Esophagus muscularis mucosa (tissue), 4 donors: ENCODE results near the gene MAP1B. TPM values are rescaled to one million over a fixed set of nuclear protein-coding genes. Genes with fewer than 3 reads are reported as not detected.

Source experiments
- DNase-seq: peaks from one replicate; pipeline ENCODE4 v3.0.0-alpha.2; 2017; ENCODE audit errors: extremely low spot score
- H3K27ac ChIP-seq, 4 donors: fragments of 200-600 bp; sonication (generic); replicated peaks in 1 of 4; 1 replicate in 3 of 4; 2 replicates in 1 of 4; pipeline ENCODE4 v1.5.1; 2016 to 2019; ENCODE audit warnings: mild to moderate bottlenecking in 1 of 4
- H3K27me3 ChIP-seq, 4 donors: fragments of 200-600 bp; sonication (generic); one replicate each; pipeline versions ENCODE4 v1.5.1 to v1.6.0; 2016 to 2019
- H3K36me3 ChIP-seq, 4 donors: fragments of 200-600 bp; sonication (generic); one replicate each; pipeline ENCODE4 v1.5.1; 2016 to 2019
- H3K4me1 ChIP-seq, 4 donors: fragments of 200-600 bp; sonication (generic); one replicate each; pipeline ENCODE4 v1.5.1; 2016 to 2019
- H3K4me3 ChIP-seq, 4 donors: fragments of 200-600 bp; sonication (generic); 1 replicate in 2 of 4; 2 replicates in 2 of 4; pipeline ENCODE4 v1.5.1; 2016 to 2019; ENCODE audit warnings: mild to moderate bottlenecking in 4 of 4, moderate library complexity in 1 of 4
- H3K9me3 ChIP-seq, 4 donors: fragments of 200-600 bp; sonication (generic); 1 replicate in 3 of 4; 2 replicates in 1 of 4; pipeline ENCODE4 v1.5.1; 2016 to 2019
- CTCF ChIP-seq, 3 experiments: fragments of 200-600 bp in 2 of 3; fragments of 450-650 bp in 1 of 3; sonication (generic) in 2 of 3; IDR thresholded peaks; one replicate each; pipeline ENCODE4 v1.5.1; 2017 to 2019; ENCODE audit warnings: antibody characterized with exemption in 3 of 3, mild to moderate bottlenecking in 2 of 3, moderate library complexity in 1 of 3
- EP300 ChIP-seq: sonication (generic); formaldehyde crosslinking; IDR thresholded peaks from one replicate; pipeline ENCODE4 v1.6.1; 2017; ENCODE audit warnings: antibody characterized with exemption
- POLR2A ChIP-seq: fragments of 450-650 bp; IDR thresholded peaks from one replicate; pipeline ENCODE4 v1.6.1; 2017; ENCODE audit warnings: antibody characterized with exemption, moderate library complexity, mild to moderate bottlenecking, low read depth
- POLR2AphosphoS5 ChIP-seq, 2 donors: sonication (generic); formaldehyde crosslinking; IDR thresholded peaks; one replicate each; pipeline ENCODE4 v1.6.1; 2017; ENCODE audit warnings: antibody characterized with exemption in 2 of 2
- WGBS: methylation state at CpG from one replicate; pipeline ENCODE4 v1.1.5; 2018; 5-methylcytosine and 5-hydroxymethylcytosine counted together
- intact Hi-C: fragments of 100-400 bp; cut with DNase I; formaldehyde crosslinking; loops from one replicate; pipeline ENCODE4 v1.15.1; 2023
- total RNA-seq, 4 donors: library from RNA; depleted of rRNA; stranded (reverse); fragments of >200 nt; gene quantifications; one replicate each; pipeline versions ENCODE4 v1.1.0 to v1.2.1, GENCODE V29; 2016

MAP1B gene
- total RNA-seq, 4 donors from 2014 or later = 755 to 1,378 (median 1,096) TPM

DNA sequence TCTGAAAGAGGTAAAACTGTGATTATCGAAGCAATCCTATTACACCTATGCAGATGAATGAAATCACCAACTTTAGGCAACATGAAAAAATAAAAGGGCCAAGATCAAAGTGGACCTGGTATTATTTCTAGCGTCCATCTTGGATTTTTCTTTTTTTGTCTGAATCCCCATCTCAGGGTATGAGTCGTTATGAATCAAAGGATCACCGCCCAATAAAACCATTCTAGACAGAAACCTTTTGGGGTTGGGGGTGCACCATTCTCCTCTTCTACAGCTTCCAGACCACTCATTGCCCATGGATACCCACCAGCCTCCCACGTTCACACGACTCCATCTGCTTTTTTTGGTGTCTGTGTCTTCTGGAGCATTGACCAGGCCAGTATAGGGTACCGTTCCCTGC lies 33.4 kb downstream of the MAP1B start:
- peak overlapping the region; percentile 80 to 85 (median 84) for H3K27ac ChIP-seq
- 94% methylated on average over 7 of the region's 7 CpGs for WGBS
- DNase-seq = no peak
- peaks cover 0 to 4% (median 0%) of the 10 kb centered on the region in 4 donors for H3K36me3 ChIP-seq
- no peaks in the 10 kb centered on the region for H3K9me3 ChIP-seq
- intact Hi-C loops = no loop called here
- H3K4me1 ChIP-seq = peaks cover 35 to 100% (median 97%) of the 10 kb centered on the region in 4 donors
- no peaks in the 10 kb centered on the region for H3K27me3 ChIP-seq
- no peak for TF ChIP-seq CTCF (IDR thresholded peaks at IDR 0.05)
- TF ChIP-seq POLR2A = no peak
- no peak for TF ChIP-seq POLR2AphosphoS5 (IDR thresholded peaks at IDR 0.05)
- no peak for TF ChIP-seq EP300
- no peak overlapping the region for H3K4me3 ChIP-seq

GRCh38 chr5:72141440-72142355 lies 34.4 kb downstream of the MAP1B start:
- H3K4me3 ChIP-seq = no peak overlapping the region
- WGBS = 42% methylated on average over 8 of the region's 8 CpGs
- peaks cover 0 to 4% (median 0%) of the 10 kb centered on the region in 4 donors for H3K36me3 ChIP-seq
- no peak for DNase-seq
- intact Hi-C loops = no loop called here
- peaks cover 44 to 100% (median 97%) of the 10 kb centered on the region in 4 donors for H3K4me1 ChIP-seq
- no peaks in the 10 kb centered on the region for H3K27me3 ChIP-seq
- peak overlapping the region; percentile 80 to 85 (median 84) for H3K27ac ChIP-seq
- no peaks in the 10 kb centered on the region for H3K9me3 ChIP-seq
- TF ChIP-seq POLR2A (no peak), POLR2AphosphoS5 (IDR thresholded peaks at IDR 0.05) (peak in 1 of 2 donors; percentile 33)

DNA sequence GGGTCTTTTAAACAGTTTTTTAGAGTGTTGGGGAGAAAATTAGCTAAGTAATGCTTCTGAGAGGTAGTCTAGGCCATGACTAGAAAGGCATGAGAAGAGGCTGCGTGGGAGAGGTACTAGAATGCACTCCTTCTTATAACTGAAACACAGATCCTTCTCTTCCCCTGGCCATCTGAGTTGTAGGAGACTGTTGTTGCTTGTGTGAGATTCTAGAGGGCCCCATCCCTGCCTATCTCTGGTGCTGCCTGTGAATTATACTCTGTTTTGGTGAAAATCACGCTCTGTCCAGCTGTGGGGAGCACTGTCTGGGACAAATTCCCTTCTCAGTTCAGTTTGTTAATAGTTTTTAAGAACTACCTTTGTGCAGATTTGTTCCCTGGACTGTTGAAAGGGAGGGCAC lies 37.5 kb downstream of the MAP1B start:
- peaks cover 0 to 13% (median 0%) of the 10 kb centered on the region in 4 donors for H3K36me3 ChIP-seq
- no peak overlapping the region for H3K4me3 ChIP-seq
- H3K4me1 ChIP-seq = peaks cover 44 to 100% (median 97%) of the 10 kb centered on the region in 4 donors
- no peaks in the 10 kb centered on the region for H3K9me3 ChIP-seq
- no peaks in the 10 kb centered on the region for H3K27me3 ChIP-seq
- no peak for DNase-seq
- 84% methylated on average over 2 of the region's 2 CpGs for WGBS
- peak overlapping the region; percentile 71 to 85 (median 82) for H3K27ac ChIP-seq
- intact Hi-C loops = no loop called here
- no peak for TF ChIP-seq POLR2A
- no peak for TF ChIP-seq POLR2AphosphoS5 (IDR thresholded peaks at IDR 0.05)
- TF ChIP-seq CTCF (IDR thresholded peaks at IDR 0.05) = no peak
- TF ChIP-seq EP300 = no peak

- intact Hi-C loops = no loop called here
- Histone ChIP-seq H3K4me1 (peaks cover 44 to 100% (median 97%) of the 10 kb centered on the region in 4 donors), H3K27me3 (no peaks in the 10 kb centered on the region), H3K4me3 (no peak overlapping the region), H3K9me3 (no peaks in the 10 kb centered on the region), H3K27ac (peak overlapping the region; percentile 71 to 85 (median 82)), H3K36me3 (peaks cover 0 to 13% (median 0%) of the 10 kb centered on the region in 4 donors)
- no peak for DNase-seq
- WGBS = 0% methylated on average over 1 of the region's 1 CpG
- peak in 1 of 2 donors; percentile 28 for TF ChIP-seq POLR2AphosphoS5 (IDR thresholded peaks at IDR 0.05)
- TF ChIP-seq POLR2A = no peak
Observed at GRCh38 chr5:72145348-72145747, 38.1 kb downstream of the MAP1B start.

DNA sequence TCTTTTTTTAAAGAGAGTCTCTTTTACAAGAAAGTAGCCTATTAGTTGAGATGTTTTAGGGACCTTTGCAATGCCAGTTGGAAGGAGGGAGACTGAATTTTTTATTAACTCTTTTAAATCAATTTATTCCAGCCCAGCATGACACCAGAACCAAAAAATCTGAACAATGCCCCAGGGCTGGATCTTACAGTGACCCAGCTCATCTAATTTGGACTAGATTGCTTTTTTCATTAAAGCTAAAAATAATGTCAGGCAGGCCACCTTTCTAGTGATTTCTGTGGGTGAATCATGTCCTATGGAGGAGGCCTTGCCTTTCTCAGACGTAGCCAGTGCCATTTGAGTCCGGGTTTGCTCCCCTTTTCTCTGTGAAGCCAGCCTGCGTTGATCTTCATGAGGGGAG lies 38.8 kb downstream of the MAP1B start:
- H3K9me3 ChIP-seq = no peaks in the 10 kb centered on the region
- H3K36me3 ChIP-seq = peaks cover 0 to 13% (median 0%) of the 10 kb centered on the region in 4 donors
- WGBS = 76% methylated on average over 3 of the region's 3 CpGs
- H3K27ac ChIP-seq = peak overlapping the region; percentile 71 to 85 (median 82)
- no peaks in the 10 kb centered on the region for H3K27me3 ChIP-seq
- H3K4me1 ChIP-seq = peaks cover 46 to 100% (median 97%) of the 10 kb centered on the region in 4 donors
- H3K4me3 ChIP-seq = no peak overlapping the region
- intact Hi-C loops = no loop called here
- no peak for DNase-seq
- TF ChIP-seq POLR2AphosphoS5 (IDR thresholded peaks at IDR 0.05) (no peak), CTCF (IDR thresholded peaks at IDR 0.05) (no peak), EP300 (no peak), POLR2A (no peak)
